Activated T-helper 2 cell treated with anti-CD3 and anti-CD28 coated beads, Interferon-gamma antibody, Interleukin-2, Interleukin-4, amounts not matched to agents 10 μg/mL and 5 μg/mL and 100 μg/mL, durations not matched to agents 14 hours and 24 hours and 36 hours (primary cell): Measurements from ENCODE around the gene TACO1. TPM values are rescaled to one million over a fixed set of nuclear protein-coding genes. Genes with fewer than 3 reads are reported as not detected.

Source experiments
- DNase-seq: peaks from one replicate; pipeline ENCODE4 v3.0.0; 2021; ENCODE audit warnings: low spot score
- H3K27ac Mint-ChIP-seq: one replicate; pipeline ENCODE4 v1.8.0; 2021; ENCODE audit warnings: mixed read lengths
- H3K27me3 Mint-ChIP-seq: one replicate; pipeline ENCODE4 v1.8.0; 2021; ENCODE audit warnings: low read depth, mixed read lengths
- H3K36me3 Mint-ChIP-seq: one replicate; pipeline ENCODE4 v1.8.0; 2021; ENCODE audit warnings: low read depth, mixed read lengths
- H3K4me1 Mint-ChIP-seq: one replicate; pipeline ENCODE4 v1.8.0; 2021; ENCODE audit warnings: low read depth, mixed read lengths
- H3K4me3 Mint-ChIP-seq: one replicate; pipeline ENCODE4 v1.8.0; 2021; ENCODE audit warnings: low read depth, mild to moderate bottlenecking, moderate library complexity, mixed read lengths
- H3K9me3 Mint-ChIP-seq: one replicate; pipeline ENCODE4 v1.8.0; 2021; ENCODE audit warnings: mixed read lengths
- intact Hi-C: fragments of 100-400 bp; cut with micrococcal nuclease; formaldehyde crosslinking; loops from one replicate; pipeline ENCODE4 v1.15.1; 2023
- total RNA-seq: library from RNA; stranded (reverse); gene quantifications from 2 replicates; pipeline ENCODE4 v1.2.3, GENCODE V29; 2022

The TACO1 gene
- total RNA-seq, 1 donor from 2014 or later, result 20.4 TPM

- Mint-ChIP-seq H3K27me3 (no peaks in the 10 kb centered on the region), H3K9me3 (no peaks in the 10 kb centered on the region), H3K4me1 (peaks cover 12% of the 10 kb centered on the region), H3K27ac (no peak overlapping the region), H3K4me3 (no peak overlapping the region), H3K36me3 (peaks cover 37% of the 10 kb centered on the region)
- intact Hi-C loops, result no loop called here
- no peak for DNase-seq
Observed at GRCh38 chr17:63647936-63648335, 47.2 kb downstream of the TACO1 start.

GRCh38 chr17:63649813-63650212 lies 49.1 kb downstream of the TACO1 start:
- Mint-ChIP-seq H3K27me3 (no peaks in the 10 kb centered on the region), H3K4me3 (no peak overlapping the region), H3K9me3 (no peaks in the 10 kb centered on the region), H3K4me1 (peaks cover 12% of the 10 kb centered on the region), H3K27ac (no peak overlapping the region), H3K36me3 (peaks cover 45% of the 10 kb centered on the region)
- intact Hi-C loops, result no loop called here
- DNase-seq, result no peak

- Mint-ChIP-seq H3K4me1 (peaks cover 5% of the 10 kb centered on the region), H3K4me3 (no peak overlapping the region), H3K36me3 (peaks cover 36% of the 10 kb centered on the region), H3K9me3 (no peaks in the 10 kb centered on the region), H3K27me3 (no peaks in the 10 kb centered on the region), H3K27ac (no peak overlapping the region)
- intact Hi-C loops, result no loop called here
- no peak for DNase-seq
Observed at GRCh38 chr17:63652106-63652505, 51.4 kb downstream of the TACO1 start.

- H3K27ac Mint-ChIP-seq, result no peak overlapping the region
- peaks cover 5% of the 10 kb centered on the region for H3K4me1 Mint-ChIP-seq
- no peaks in the 10 kb centered on the region for H3K27me3 Mint-ChIP-seq
- intact Hi-C loops, result no loop called here
- H3K9me3 Mint-ChIP-seq, result no peaks in the 10 kb centered on the region
- no peak for DNase-seq
- no peak overlapping the region for H3K4me3 Mint-ChIP-seq
- H3K36me3 Mint-ChIP-seq, result peaks cover 36% of the 10 kb centered on the region
Observed at GRCh38 chr17:63653050-63653449, 52.4 kb downstream of the TACO1 start.

- Mint-ChIP-seq H3K9me3 (no peaks in the 10 kb centered on the region), H3K36me3 (peaks cover 37% of the 10 kb centered on the region), H3K27ac (no peak overlapping the region)
Observed at GRCh38 chr17:63657786-63658185, 57.1 kb downstream of the TACO1 start.

More at GRCh38 chr17:63657786-63658185, 57.1 kb downstream of the TACO1 start:
- no peak overlapping the region for H3K4me3 Mint-ChIP-seq
- no peaks in the 10 kb centered on the region for H3K27me3 Mint-ChIP-seq
- no peaks in the 10 kb centered on the region for H3K4me1 Mint-ChIP-seq
- DNase-seq, result no peak
- intact Hi-C loops, result no loop called here

Other genes with a start within 250 kb of the TACO1 start
- gene CYB561, start 154.6 kb upstream of the TACO1 start, total RNA-seq, result 0.41 and 0.57 TPM in 2 replicates
- not detected in 2 replicates for gene ACE, start 123.8 kb upstream of the TACO1 start, total RNA-seq
- not detected in 2 replicates for gene KCNH6, start 77.5 kb upstream of the TACO1 start, total RNA-seq
- gene DCAF7, start 50.4 kb upstream of the TACO1 start, total RNA-seq, result 118 and 119 TPM in 2 replicates
- gene MAP3K3, start 21.5 kb downstream of the TACO1 start, total RNA-seq, result 27.9 and 28.7 TPM in 2 replicates
- 178 and 182 TPM in 2 replicates for gene LIMD2, start 99.2 kb downstream of the TACO1 start, total RNA-seq
- gene STRADA, start 140.9 kb downstream of the TACO1 start, total RNA-seq, result 54.0 and 57.4 TPM in 2 replicates
- 70.0 and 73.7 TPM in 2 replicates for gene CCDC47, start 172.7 kb downstream of the TACO1 start, total RNA-seq
- 138 and 144 TPM in 2 replicates for gene DDX42, start 173.3 kb downstream of the TACO1 start, total RNA-seq
- 185 and 204 TPM in 2 replicates for gene PSMC5, start 226.5 kb downstream of the TACO1 start, total RNA-seq
- 75.0 and 80.7 TPM in 2 replicates for gene FTSJ3, start 226.8 kb downstream of the TACO1 start, total RNA-seq
- 129 and 130 TPM in 2 replicates for gene SMARCD2, start 241.8 kb downstream of the TACO1 start, total RNA-seq